Retina (tissue), 1 donor: ENCODE data around the gene NEO1.

Experiments used
- DNase-seq: peaks from one replicate; pipeline ENCODE4 v3.0.0-alpha.2; 2016

The NEO1 gene

DNA sequence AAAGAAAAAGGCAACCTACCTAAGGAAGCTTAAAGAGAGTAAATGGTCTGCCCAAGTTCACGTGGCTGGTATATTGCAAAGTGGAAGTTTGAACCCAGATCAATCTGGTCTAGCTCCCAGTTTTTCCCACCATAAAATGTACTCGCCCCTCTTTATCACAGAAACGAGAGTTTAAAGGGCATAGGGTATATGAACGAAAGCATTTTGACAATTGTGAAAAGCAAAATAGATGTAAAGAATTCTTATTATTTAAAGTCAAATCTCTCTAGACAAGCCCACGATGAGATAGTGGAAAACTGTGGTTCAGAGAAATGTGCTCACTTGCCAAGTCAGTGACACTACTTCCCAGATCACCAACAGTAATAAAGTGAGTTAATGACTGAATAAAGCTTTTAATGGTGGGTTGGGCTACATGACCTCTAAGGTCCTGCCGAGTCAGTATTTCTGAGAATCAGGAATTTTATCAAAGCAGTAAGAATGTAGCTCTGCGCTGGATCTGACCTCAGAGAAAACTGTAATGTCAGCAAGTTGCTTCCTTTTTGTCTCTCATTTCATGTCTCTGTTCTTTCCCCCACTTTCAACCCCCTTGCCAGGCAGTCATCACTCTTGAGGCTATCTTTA, 23.3 kb upstream of the NEO1 start:
- DNase-seq = no peak

- DNase-seq = no peak
Measured at GRCh38 chr15:73030122-73030679, 22.1 kb upstream of the NEO1 start.

DNA sequence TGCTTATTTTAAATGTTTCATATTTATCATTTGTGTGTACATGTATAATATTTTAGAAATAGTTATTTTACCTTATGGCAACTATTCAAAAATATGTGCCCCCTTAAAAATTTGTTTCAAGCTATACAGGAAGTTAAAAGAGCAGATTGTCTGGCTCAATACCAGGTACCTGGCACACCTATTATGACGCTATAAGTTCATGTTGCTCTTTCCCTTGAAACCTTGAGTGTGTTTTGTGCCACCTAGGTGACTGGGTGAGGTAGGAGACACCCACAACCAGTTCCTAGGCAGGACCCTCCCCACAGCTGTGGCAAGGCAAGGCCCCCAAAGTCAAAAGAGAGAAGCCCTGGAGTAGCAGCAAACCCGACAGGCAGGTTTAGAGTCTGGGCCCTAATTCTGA, 20.6 kb upstream of the NEO1 start:
- no peak for DNase-seq

- DNase-seq = no peak
Measured at GRCh38 chr15:73033611-73034010, 18.7 kb upstream of the NEO1 start.

GRCh38 chr15:73034221-73034620, 18.0 kb upstream of the NEO1 start:
- DNase-seq = no peak

DNA sequence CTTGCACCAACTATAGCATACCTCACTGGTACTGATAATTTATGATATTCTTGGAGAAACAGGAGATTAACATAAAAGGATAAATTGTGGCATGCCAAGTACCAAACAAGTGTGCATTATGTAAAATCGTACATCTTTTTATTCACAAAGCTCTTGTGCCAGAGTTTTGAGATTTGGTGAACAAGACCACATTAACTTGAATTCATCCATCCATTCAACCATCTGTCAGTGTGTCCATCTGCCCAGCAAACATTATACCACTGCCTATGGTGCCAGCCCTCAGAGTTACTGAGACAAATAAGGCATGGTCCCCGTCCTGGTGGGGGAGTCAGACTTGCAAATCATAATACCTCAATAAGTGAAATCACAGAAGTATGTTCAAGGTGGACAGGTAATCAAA, 17.0 kb upstream of the NEO1 start:
- DNase-seq = no peak

GRCh38 chr15:73038220-73038619, 14.0 kb upstream of the NEO1 start:
- peak; percentile 43 for DNase-seq

- no peak for DNase-seq
Measured at GRCh38 chr15:73046073-73046472, 6.2 kb upstream of the NEO1 start.

- DNase-seq = no peak
Measured at GRCh38 chr15:73047882-73048281, 4.4 kb upstream of the NEO1 start.

- no peak for DNase-seq
Measured at GRCh38 chr15:73048624-73049295, 3.5 kb upstream of the NEO1 start.

GRCh38 chr15:73049564-73050215, 2.6 kb upstream of the NEO1 start:
- DNase-seq = no peak

DNA sequence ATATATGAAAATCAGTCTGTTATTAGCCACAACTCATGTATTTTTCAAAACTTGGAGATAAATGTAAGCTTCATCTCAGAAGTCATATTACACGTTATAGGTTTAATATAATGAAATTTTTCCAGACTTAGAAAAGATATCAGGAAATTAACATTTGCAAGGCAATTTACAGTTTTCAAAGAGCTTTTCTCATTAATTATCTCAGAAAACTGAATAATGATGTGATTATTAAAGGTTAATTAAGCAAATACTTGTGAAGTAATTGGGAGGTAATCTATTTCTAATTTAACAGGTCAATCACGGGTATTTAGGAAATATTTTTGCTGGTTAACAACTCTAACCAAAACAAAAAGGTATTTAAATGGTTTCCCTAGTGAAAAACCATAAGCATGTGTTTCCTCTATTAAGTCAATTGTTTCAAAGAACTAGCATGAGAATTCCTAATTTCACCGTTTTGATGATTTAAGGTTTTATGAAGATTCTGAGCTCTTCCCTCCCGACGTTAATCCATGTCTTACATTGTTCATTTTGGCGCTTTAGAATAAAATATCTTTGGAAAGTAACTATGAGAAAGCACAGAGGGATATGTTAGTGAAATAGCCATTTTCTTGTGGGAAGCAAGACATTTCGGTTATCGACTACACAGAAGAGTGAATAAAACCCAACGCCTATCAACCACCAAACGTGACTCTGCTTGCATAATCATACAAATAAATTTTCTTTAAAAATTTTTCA, 1.5 kb upstream of the NEO1 start:
- no peak for DNase-seq

DNA sequence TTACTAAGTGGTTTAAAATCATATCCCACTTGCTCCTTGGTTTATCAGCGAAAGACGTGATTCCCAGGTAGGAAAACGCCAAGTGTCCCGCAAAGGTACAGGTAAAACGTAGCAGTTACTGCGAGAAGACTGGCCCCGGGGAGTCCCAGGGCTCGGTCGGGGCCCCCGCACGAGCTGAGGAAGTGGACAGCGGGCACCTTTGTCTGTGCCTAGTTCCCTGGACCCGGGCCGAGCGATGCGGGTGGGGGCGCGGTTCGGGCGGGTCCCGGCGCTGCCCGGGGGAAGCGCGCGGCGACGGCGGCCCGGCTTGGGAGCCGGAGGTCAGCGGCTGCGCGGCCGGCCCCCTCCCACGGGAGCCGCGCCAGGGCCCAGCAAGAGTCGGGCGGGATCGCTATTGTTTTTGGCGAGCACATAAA, 864 bp upstream of the NEO1 start:
- DNase-seq = no peak

- DNase-seq = peak; percentile 87
Measured at GRCh38 chr15:73052653-73053397, 562 bp downstream of the NEO1 start.

DNA sequence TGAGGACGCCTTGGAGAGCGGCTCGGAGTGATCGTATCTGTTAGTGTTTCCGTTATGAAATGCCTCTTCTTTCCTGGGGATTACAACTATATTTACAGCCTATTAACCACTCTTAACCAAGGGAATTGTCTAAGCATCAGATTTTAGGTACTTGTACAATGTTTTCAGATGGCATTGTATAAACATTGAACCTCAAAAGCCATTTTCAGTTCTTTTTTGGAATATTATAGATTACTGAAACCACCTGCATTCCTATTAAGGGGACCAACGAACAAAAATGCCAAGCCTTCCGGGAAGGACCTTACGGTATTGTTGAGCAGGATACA, 1.1 kb downstream of the NEO1 start:
- DNase-seq = no peak

DNA sequence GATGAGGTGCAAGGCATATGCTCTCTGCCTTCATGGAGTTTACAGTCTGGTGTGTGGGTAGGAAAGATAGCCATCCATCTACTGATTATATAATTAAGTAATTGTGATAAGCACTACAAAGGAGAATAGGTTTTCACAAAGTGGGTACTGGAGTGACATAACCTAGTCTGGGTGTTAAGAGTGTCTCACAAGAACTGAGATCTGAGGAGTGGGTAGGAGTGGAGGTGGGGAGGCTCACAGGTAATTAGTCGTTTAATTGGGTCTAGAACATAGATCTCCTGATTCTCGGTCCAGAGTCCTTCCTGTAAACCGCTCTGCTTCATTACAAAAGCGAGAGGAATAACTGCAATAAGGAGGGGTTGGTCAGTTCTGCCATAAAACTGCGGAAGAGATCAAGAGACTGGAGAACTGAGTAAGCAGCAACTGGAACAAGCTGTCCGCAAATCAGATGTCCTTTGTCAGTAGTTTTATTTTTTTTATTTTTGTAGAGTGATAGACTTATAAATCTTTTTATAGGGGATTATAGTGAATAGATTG, 2.2 kb downstream of the NEO1 start:
- DNase-seq = no peak

- DNase-seq = no peak
Measured at GRCh38 chr15:73056460-73056859, 4.2 kb downstream of the NEO1 start.

GRCh38 chr15:73058437-73058836, 6.2 kb downstream of the NEO1 start:
- DNase-seq = no peak

GRCh38 chr15:73065114-73065513, 12.9 kb downstream of the NEO1 start:
- no peak for DNase-seq

DNA sequence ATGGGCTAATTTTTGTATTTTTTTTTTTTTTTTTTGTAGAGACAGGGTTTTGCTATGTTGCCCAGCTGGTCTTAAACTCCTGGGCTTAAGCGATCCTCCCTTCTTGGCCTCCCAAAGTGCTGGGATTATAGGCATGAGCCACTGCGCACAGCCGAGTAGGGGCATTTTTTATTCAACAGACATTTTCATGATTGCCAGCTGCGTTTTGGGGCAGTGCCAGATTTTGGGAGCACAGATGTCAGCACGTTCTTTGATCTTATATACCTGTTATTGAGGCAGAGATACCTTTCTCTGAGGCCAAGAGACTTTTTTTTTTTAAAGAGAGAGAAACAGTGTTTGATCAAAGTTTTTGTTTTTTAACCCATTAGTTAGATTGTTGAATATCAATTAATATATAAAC, 16.8 kb downstream of the NEO1 start:
- no peak for DNase-seq

DNA sequence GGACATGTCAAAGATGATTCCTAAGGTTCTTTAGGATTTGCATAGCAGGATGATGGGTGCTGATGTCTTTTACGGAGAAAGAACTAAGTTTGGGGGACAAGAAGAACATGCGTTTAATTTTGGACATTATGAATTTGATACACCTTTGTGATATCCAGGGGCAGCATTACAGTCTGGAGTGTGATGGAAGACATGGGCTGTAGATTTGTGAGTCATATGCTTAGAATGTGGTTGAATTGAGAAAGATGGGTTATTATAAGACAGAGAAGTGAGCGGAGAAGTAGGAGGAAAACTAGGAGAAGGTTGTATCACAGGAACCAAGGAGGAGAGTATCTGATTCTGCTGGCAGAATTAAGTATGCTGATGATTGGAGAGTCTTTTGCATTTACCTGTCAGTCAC, 20.6 kb downstream of the NEO1 start:
- no peak for DNase-seq

DNA sequence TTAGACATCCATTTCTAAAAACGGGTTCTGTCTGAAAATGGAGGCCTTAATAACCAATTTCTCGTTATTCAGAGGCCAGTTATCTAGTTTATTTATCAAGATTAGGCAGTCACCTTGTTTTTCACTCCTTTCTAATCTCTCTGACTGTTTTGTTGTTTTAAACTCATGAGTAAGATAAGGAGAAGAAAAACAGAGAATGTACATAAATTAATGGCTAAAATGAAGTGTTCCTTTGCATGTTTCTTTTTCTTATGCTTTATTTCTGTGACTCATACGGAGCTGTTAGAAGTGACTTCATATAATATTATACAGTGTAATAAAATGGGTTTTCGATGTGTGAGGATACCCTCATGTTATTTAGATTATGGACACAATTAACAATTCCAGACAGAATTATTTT, 22.0 kb downstream of the NEO1 start:
- DNase-seq = no peak
